Tibial artery (tissue), 4 donors: Measurements from ENCODE around the gene POU2AF1.

ENCODE experiments used
- DNase-seq, 2 donors: peaks; one replicate each; pipeline ENCODE4 v3.0.0-alpha.2; 2019
- H3K27ac ChIP-seq, 2 donors: fragments of 200-600 bp; sonication (generic) in 1 of 2; 1 replicate in 1 of 2; 2 replicates in 1 of 2; pipeline ENCODE4 v1.5.1; 2018 to 2019; ENCODE audit warnings: mild to moderate bottlenecking in 1 of 2
- H3K27me3 ChIP-seq, 2 donors: fragments of 200-600 bp; sonication (generic) in 1 of 2; one replicate each; pipeline versions ENCODE4 v1.5.1 to v1.6.0; 2016 to 2019
- H3K36me3 ChIP-seq, 3 donors: fragments of 200-600 bp; sonication (generic) in 2 of 3; one replicate each; pipeline ENCODE4 v1.5.1; 2016 to 2019; ENCODE audit warnings: mild to moderate bottlenecking in 2 of 3
- H3K4me1 ChIP-seq, 4 donors: fragments of 200-600 bp; sonication (generic) in 2 of 4; 1 replicate in 3 of 4; 2 replicates in 1 of 4; pipeline ENCODE4 v1.5.1; 2016 to 2019
- H3K4me3 ChIP-seq, 2 donors: fragments of 200-600 bp; sonication (generic) in 1 of 2; 1 replicate in 1 of 2; 2 replicates in 1 of 2; pipeline ENCODE4 v1.5.1; 2018 to 2019; ENCODE audit warnings: mild to moderate bottlenecking in 2 of 2
- H3K9me3 ChIP-seq, 3 donors: fragments of 200-600 bp; sonication (generic) in 1 of 3; one replicate each; pipeline ENCODE4 v1.5.1; 2016 to 2019
- CTCF ChIP-seq, 2 experiments: fragments of 200-600 bp in 1 of 2; fragments of 450-650 bp in 1 of 2; IDR thresholded peaks; one replicate each; pipeline ENCODE4 v1.5.1; 2017 to 2019; ENCODE audit warnings: antibody characterized with exemption in 2 of 2, mild to moderate bottlenecking in 1 of 2, moderate library complexity in 1 of 2
- intact Hi-C: fragments of 100-400 bp; cut with DNase I; formaldehyde crosslinking; loops from one replicate; pipeline ENCODE4 v1.15.0; 2023; ENCODE audit warnings: low total_unique reads

POU2AF1 gene

DNA sequence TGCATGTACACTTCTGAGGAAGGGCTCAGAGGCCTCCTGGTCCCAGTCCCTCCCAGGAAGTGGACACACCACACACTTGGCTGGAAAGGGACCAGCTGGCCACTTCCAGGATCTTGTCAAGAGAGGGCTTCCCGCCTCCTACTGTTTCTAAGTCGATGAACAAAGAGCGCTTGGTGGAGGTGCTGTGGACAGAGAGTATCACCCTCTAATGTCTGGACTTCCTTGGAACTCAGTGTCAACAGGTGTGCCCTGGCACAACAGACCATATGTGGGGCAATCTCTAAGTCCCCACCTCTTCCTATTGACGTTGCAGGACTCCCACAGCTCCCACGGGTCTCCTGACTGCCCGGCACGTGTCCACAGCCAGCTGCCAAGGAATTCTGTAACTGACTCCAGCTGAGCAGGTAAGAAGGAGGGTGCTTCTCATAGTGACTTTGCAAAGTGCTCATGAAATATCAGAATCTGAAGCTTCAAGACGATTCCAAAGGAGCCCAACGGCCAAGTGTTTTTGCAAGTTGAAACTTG, 16.1 kb downstream of the POU2AF1 start:
- H3K4me3 ChIP-seq: no peak overlapping the region
- H3K36me3 ChIP-seq: no peaks in the 10 kb centered on the region
- no peaks in the 10 kb centered on the region for H3K4me1 ChIP-seq
- no peak for TF ChIP-seq CTCF (IDR thresholded peaks at IDR 0.05)
- H3K9me3 ChIP-seq: no peaks in the 10 kb centered on the region
- H3K27ac ChIP-seq: no peak overlapping the region
- no peak for DNase-seq
- H3K27me3 ChIP-seq: no peaks in the 10 kb centered on the region
- intact Hi-C loops: no loop called here

DNA sequence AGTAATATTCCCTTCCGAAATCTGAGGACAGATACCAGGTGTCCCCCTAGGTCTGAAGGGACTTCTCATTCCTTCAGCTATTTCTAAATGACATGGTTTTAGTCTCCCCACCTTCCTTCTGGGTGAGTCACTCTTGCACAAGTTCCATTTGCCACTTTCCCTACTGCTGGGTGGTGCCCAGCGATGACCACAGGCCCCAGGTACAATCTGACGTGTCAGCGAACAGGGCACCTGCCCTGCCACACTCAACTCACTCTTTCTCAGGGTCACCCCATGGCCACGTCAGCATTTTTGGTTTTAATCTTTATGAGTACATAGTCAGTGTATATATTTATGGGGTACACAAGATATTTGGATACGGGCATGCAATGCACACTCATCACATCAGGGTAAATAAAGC, 17.2 kb downstream of the POU2AF1 start:
- Histone ChIP-seq H3K4me3 (no peak overlapping the region), H3K9me3 (no peaks in the 10 kb centered on the region), H3K4me1 (no peaks in the 10 kb centered on the region), H3K27ac (no peak overlapping the region), H3K36me3 (no peaks in the 10 kb centered on the region), H3K27me3 (no peaks in the 10 kb centered on the region)
- DNase-seq: no peak
- intact Hi-C loops: no loop called here
- TF ChIP-seq CTCF (IDR thresholded peaks at IDR 0.05): no peak

DNA sequence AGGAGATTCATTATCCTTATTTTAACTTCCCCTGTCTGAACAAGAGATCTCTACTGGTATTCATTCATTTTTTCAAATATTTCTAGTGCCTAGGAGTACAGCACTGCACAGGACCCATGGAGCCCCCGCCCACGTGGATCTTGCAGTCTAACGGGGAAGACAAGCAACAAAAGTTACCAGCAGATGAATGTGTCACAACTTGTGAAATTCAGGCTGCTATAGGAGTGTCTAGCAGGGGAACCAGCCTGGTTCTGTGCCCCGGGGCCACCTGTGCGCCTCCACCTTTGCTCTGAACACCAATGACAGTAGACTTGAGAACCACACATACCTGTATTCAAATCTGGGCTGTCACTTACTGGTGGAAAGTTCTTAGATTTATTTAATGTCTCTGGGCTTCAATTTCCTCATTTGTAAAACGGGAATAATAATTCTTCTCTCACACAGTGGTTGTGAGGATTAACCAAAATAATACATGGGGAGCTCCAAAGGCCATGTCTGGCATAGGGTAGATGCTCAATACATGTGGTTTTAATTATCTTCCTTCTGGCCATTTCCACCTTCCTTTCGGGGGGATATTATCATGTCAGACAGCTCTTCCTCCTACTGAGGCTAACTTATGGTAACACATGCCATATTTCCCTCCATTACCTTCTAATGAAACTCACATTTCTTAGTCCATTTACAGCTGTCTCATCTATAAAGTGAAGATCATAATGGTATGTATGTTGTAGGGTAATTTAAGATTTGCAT, 17.8 kb downstream of the POU2AF1 start:
- no peak for DNase-seq
- Histone ChIP-seq H3K36me3 (no peaks in the 10 kb centered on the region), H3K4me1 (no peaks in the 10 kb centered on the region), H3K27ac (no peak overlapping the region), H3K9me3 (no peaks in the 10 kb centered on the region), H3K4me3 (no peak overlapping the region), H3K27me3 (no peaks in the 10 kb centered on the region)
- intact Hi-C loops: no loop called here
- TF ChIP-seq CTCF (IDR thresholded peaks at IDR 0.05): no peak

- Histone ChIP-seq H3K4me3 (no peak overlapping the region), H3K4me1 (no peaks in the 10 kb centered on the region), H3K27ac (no peak overlapping the region), H3K36me3 (no peaks in the 10 kb centered on the region), H3K27me3 (no peaks in the 10 kb centered on the region), H3K9me3 (no peaks in the 10 kb centered on the region)
- intact Hi-C loops: no loop called here
- TF ChIP-seq CTCF (IDR thresholded peaks at IDR 0.05): no peak
- no peak for DNase-seq
Measured at GRCh38 chr11:111360150-111361043, 18.7 kb downstream of the POU2AF1 start.

DNA sequence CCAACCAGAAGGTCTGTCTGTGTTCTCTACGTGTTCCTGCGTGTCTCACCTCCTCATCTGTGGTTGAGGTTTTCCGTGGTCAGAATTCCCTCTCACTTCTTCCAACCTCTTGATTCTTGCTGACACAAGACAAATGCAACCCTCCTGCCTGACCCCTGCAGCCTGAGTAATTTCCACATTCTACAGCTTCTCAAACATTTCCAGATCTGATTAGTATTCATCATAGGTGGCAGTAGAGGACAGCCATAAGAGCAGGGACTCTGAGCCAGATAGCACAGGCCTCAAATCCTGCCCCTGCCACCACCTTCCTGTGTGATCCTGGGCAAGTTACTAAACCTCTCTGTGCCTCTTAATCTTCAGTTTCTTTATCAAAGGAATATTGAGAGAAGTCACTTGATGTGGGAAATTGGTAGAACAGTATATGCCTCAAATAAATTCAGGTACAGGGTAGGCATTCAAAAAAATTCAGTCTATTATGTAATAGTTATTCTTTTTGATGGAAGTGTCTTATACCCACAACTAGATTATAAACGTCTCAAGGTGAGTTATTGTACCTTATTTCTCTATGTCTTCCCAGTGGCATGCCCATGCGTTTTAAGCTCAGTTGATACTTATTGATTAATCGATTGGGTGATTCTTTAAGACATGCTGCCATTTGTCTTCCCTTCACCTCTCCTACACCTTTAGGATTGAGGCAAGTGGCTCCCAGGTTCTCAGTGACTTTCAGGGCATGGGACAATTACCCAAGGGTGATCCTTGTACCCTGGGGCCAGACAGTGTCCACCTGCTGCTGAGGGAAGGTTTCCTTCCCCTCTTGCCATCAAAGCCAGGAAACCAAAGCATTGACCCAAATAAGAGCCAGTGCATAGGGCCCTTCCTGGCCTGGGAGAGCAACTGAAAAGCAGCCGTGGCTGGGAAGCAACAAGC, 19.6 kb downstream of the POU2AF1 start:
- H3K36me3 ChIP-seq: no peaks in the 10 kb centered on the region
- DNase-seq: no peak
- no peaks in the 10 kb centered on the region for H3K4me1 ChIP-seq
- H3K4me3 ChIP-seq: no peak overlapping the region
- intact Hi-C loops: no loop called here
- no peak for TF ChIP-seq CTCF (IDR thresholded peaks at IDR 0.05)
- no peaks in the 10 kb centered on the region for H3K9me3 ChIP-seq
- H3K27me3 ChIP-seq: no peaks in the 10 kb centered on the region
- no peak overlapping the region for H3K27ac ChIP-seq
